PFSK-1 (cell line): Measurements from ENCODE around the gene BLCAP.

Source experiments
- POLR2AphosphoS5 ChIP-seq: IDR thresholded peaks from 2 replicates; pipeline ENCODE4 v1.6.1; 2012; ENCODE audit warnings: low read depth, mild to moderate bottlenecking, control low read depth, low read length, moderate library complexity
- REST ChIP-seq, 2 experiments: IDR thresholded peaks; 2 replicates each; pipeline versions ENCODE4 v1.6.1 to v1.8.0; 2011 to 2012; ENCODE audit warnings: low read depth in 2 of 2, low read length in 2 of 2, control low read depth in 1 of 2, inconsistent platforms in 1 of 2, mild to moderate bottlenecking in 1 of 2, moderate library complexity in 1 of 2; ENCODE audit not compliant: insufficient read depth in 1 of 2

DNA sequence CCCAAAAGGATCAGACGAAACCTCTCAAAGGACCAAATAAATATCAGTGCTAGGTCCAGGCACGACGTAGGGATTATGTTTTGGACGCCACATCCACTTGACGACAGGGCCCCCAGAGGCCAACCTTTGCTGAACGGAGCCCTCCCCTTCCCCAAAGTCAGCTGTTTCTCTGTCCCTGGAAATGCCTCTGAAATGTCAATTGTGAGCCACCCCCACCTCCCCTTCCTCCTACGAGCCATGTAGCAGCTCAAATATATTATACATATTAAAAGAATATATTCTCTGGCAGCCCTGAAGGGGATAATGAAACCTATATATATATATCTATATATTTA is 39.6 kb upstream of the BLCAP start:
- TF ChIP-seq REST (IDR thresholded peaks at IDR 0.05; ENCODE audit: insufficient read depth in 1 of 2, low read depth in 2 of 2, low read length in 2 of 2) (no peak), POLR2AphosphoS5 (no peak)
